Activated T-cell treated with anti-CD3 and anti-CD28 coated beads, Interleukin-2, amount 50 U/mL, for 72 hours (primary cell): ENCODE results near the gene VPS39. TPM values are rescaled to one million over a fixed set of nuclear protein-coding genes. Genes with fewer than 3 reads are reported as not detected.

Experiments used
- ATAC-seq, 2 donors: fragments of 150-1000 bp; cut with Tn5 transposase; replicated peaks in 1 of 2; 2 replicates each; pipeline ENCODE4 v1.10.0; 2021; ENCODE audit warnings: moderate library complexity in 2 of 2, mild to moderate bottlenecking in 1 of 2
- DNase-seq, 2 donors: peaks; one replicate each; pipeline ENCODE4 v3.0.0; 2021 to 2022; ENCODE audit warnings: mixed read lengths in 1 of 2
- H3K27ac Mint-ChIP-seq: one replicate; pipeline ENCODE4 v1.8.0; 2022; ENCODE audit warnings: mild to moderate bottlenecking, moderate library complexity, mixed read lengths
- H3K27me3 Mint-ChIP-seq: one replicate; pipeline ENCODE4 v1.8.0; 2022; ENCODE audit warnings: low read depth, mixed read lengths
- H3K36me3 Mint-ChIP-seq, 2 donors: one replicate each; pipeline ENCODE4 v1.8.0; 2022; ENCODE audit warnings: mixed read lengths in 2 of 2, mild to moderate bottlenecking in 1 of 2; ENCODE audit not compliant: insufficient read depth in 2 of 2
- H3K4me1 Mint-ChIP-seq: one replicate; pipeline ENCODE4 v1.8.0; 2022; ENCODE audit warnings: low read depth, mixed read lengths
- H3K4me3 Mint-ChIP-seq, 2 donors: one replicate each; pipeline ENCODE4 v1.8.0; 2022; ENCODE audit warnings: mild to moderate bottlenecking in 2 of 2, mixed read lengths in 2 of 2, moderate library complexity in 2 of 2
- H3K9me3 Mint-ChIP-seq, 2 donors: one replicate each; pipeline ENCODE4 v1.8.0; 2022; ENCODE audit warnings: mixed read lengths in 2 of 2
- total RNA-seq, 2 donors: library from RNA; stranded (reverse); gene quantifications; one replicate each; pipeline ENCODE4 v1.2.3, GENCODE V29; 2022

VPS39 gene
- total RNA-seq, 2 donors from 2014 or later, result 79.8 to 95.3 TPM

- no peaks in the 10 kb centered on the region for H3K9me3 Mint-ChIP-seq
- DNase-seq (no peak), ATAC-seq (no peak)
- no peak overlapping the region for H3K27ac Mint-ChIP-seq
- no peaks in the 10 kb centered on the region for H3K36me3 Mint-ChIP-seq
- H3K27me3 Mint-ChIP-seq, result peaks cover 13% of the 10 kb centered on the region
- H3K4me1 Mint-ChIP-seq, result peaks cover 9% of the 10 kb centered on the region
- no peak overlapping the region for H3K4me3 Mint-ChIP-seq
Observed at GRCh38 chr15:42118650-42119445, 89.3 kb downstream of the VPS39 start.

GRCh38 chr15:42111924-42112323 lies 96.2 kb downstream of the VPS39 start:
- peaks cover 20% of the 10 kb centered on the region for H3K27me3 Mint-ChIP-seq

GRCh38 chr15:42110367-42110766 lies 97.7 kb downstream of the VPS39 start:
- no peaks in the 10 kb centered on the region for H3K36me3 Mint-ChIP-seq
- H3K4me3 Mint-ChIP-seq, result no peak overlapping the region
- ATAC-seq (no peak), DNase-seq (no peak)
- H3K9me3 Mint-ChIP-seq, result peaks cover 0 to 3% of the 10 kb centered on the region in 2 donors
- H3K27me3 Mint-ChIP-seq, result peaks cover 14% of the 10 kb centered on the region
- no peak overlapping the region for H3K27ac Mint-ChIP-seq
- peaks cover 19% of the 10 kb centered on the region for H3K4me1 Mint-ChIP-seq

More at GRCh38 chr15:42111924-42112323, 96.2 kb downstream of the VPS39 start:
- Mint-ChIP-seq H3K36me3 (no peaks in the 10 kb centered on the region), H3K9me3 (peaks cover 0 to 3% of the 10 kb centered on the region in 2 donors), H3K27ac (no peak overlapping the region), H3K4me3 (no peak overlapping the region), H3K4me1 (peaks cover 19% of the 10 kb centered on the region)
- no peak for DNase-seq
- no peak for ATAC-seq

DNA sequence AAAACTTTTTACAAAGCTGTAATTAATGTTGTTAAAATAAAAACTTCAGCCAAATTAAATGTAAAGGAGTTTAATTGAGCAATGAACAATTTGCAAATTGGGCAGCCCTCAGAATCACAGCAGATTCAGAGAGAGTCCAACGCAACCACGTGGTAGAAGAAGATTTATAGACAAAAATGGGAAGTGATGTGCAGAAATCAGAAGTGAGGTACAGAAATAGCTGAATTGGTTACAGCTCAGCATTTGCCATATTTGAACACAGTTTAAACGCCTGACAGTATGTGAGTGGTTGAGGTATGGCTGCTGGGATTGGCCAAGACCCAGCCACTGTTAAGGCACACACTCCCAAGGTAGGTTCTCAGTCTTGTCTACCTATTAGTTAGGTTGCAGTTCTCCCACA lies 99.3 kb downstream of the VPS39 start:
- H3K27me3 Mint-ChIP-seq, result peaks cover 14% of the 10 kb centered on the region
- H3K9me3 Mint-ChIP-seq, result peaks cover 0 to 3% of the 10 kb centered on the region in 2 donors
- ATAC-seq (no peak), DNase-seq (no peak)
- H3K36me3 Mint-ChIP-seq, result no peaks in the 10 kb centered on the region
- no peak overlapping the region for H3K4me3 Mint-ChIP-seq
- H3K27ac Mint-ChIP-seq, result no peak overlapping the region
- H3K4me1 Mint-ChIP-seq, result peaks cover 19% of the 10 kb centered on the region

Other genes starting within 250 kb of the VPS39 start
- gene EHD4, start 235.7 kb downstream of the VPS39 start, total RNA-seq, result 10 to 100 TPM; 22.6 to 32.7 TPM
- not detected for gene PLA2G4E, start 187.3 kb downstream of the VPS39 start, total RNA-seq
- gene PLA2G4D, start 113.7 kb downstream of the VPS39 start, total RNA-seq, result not detected
- under 1 TPM in 1 of 2 donors, not detected in 1; 0.07 TPM for gene PLA2G4F, start 51.7 kb downstream of the VPS39 start, total RNA-seq
- 10 to 100 TPM; 27.3 to 34.1 TPM for gene GANC, start 64.9 kb upstream of the VPS39 start, total RNA-seq
- 10 to 100 TPM; 40.6 to 42.5 TPM for gene TMEM87A, start 65.1 kb upstream of the VPS39 start, total RNA-seq
- gene CAPN3, start 151.2 kb upstream of the VPS39 start, total RNA-seq, result 1 to 10 TPM; 9.0 to 9.2 TPM